ENCODE measurements around the gene FHL1.

Gene FHL1

DNA sequence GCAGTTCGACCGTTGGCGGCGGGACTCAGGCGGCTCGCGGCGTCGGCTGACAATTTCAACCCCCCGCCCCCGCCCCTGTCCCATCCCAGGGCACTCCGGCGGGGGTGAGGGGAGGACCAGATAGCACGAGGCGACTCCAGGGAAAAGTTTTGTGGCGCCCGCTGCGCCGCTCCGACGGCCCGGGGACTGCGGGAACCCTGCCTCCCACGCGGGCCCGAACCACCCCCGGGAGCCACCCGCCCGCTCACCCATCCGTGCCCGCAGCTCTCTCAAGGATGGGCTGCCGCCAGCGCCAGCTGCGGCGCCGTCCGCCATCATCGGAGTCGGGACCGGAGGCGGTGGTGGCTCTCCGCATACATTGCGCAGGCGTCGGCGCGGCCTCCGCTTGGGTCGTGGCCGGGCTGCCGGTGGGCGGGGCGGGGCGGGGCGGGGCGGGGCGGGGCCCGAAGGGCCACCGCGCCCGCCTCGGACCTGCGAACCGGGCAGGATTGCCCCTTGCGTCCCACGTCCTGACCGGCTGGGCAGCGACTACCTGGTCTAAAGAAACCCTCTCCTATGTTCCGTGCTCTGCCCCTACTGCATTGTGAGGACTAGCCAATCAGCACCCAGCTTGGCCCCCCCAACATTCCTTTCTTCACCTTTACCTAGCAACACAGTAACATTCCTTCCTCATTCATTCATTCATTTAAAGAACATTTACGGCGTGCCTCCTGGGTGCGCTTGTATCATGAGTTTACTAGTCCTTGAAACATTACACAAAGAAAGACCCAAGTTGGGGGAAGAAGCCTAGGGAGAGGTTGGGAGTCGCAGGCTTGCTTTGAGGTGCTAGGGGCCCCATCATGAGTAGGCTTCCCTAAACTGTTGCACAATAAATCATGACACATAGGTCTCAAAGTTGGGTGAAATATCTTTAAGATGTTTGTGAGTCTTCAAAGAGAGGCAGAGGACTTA, 104.0 kb downstream of the FHL1 start, which contains the start of gene MAP7D3:
TSS of gene MAP7D3 (minus strand) at position 360 of the 951 bp plus-strand sequence. CDS start at position 318, 42 bp downstream.
- DNase-seq (ENCODE audit: low read depth, low spot score) = no peak

DNA sequence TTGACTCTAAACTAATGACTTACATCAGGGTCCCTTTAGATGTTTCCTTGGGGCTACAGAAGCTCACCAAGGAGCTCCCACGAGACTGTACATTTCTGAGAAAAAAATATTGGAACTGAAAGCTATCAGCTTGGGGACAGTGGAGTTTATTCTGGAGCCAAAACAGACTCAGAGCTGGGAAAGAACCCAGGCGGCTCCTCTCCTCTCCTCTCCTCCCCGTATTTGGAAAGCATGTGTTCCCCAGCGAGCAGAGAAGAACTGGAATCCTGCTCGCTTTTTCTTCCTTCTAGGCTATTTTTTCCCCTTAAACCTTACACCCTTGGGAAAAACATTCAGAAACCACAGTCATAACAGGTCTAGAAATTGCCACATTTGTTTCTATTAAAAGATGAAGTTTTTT, 108.2 kb downstream of the FHL1 start:
- DNase-seq (ENCODE audit: low read depth, low spot score) = no peak

DNA sequence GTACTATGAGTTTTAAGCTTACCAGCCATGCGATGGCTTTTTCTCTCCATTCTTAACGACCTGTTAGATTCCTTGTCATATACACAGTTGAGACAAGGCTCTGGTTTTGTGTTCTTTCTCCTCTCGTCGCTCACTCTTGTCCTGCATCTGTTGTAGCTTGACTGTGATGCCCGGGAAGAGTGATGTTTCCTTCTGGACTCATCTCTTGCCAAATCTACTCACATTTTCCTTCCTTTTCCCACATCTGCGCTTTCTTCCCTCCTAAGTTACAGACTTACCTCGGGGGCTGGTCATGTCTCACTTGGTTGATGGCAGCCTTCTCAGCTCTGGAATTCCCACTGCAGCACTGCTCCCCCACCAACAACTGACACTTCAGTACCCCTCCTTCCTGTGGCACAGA, 108.7 kb downstream of the FHL1 start:
- no peak for DNase-seq (ENCODE audit: low read depth, low spot score)

DNA sequence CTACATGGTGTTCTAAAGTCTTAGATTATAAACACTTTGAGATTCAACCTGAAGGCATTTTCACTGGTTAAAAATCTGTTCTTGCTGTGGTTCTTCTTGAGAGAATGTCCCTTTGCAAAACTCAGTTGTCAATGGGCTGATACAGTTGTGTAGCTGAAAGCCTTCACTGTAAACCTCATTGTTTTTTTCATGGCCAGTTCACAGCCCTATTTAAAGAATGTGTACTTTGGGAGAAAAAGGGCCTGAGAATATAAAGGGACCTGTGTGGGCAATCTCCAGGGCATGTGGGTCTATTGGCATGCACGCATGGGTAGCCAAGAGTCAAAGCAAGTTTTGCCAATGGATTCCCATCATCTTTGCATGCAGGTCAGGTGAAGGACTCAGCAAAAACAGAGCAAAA, 111.6 kb downstream of the FHL1 start:
- DNase-seq (ENCODE audit: low read depth, low spot score) = no peak

DNA sequence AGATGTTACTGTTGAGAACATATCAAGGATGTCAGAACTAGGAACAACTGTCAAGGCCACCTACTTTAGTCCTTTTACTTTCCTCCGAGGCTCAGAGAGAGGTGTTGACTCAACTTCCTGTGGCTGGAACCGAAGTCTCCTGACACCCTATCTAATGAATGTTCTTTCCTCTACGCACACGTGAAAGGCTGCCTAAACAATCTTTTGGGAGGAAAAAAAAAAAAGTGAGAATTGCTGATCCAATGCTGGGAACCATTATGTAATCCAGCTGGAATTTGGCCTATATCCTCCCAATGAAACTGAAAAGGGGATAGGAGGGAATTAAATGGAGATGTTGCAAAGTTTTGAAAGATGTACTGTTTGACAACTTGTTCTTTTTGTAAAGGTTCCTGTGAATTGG, 112.2 kb downstream of the FHL1 start:
- no peak for DNase-seq (ENCODE audit: low read depth, low spot score)

DNA sequence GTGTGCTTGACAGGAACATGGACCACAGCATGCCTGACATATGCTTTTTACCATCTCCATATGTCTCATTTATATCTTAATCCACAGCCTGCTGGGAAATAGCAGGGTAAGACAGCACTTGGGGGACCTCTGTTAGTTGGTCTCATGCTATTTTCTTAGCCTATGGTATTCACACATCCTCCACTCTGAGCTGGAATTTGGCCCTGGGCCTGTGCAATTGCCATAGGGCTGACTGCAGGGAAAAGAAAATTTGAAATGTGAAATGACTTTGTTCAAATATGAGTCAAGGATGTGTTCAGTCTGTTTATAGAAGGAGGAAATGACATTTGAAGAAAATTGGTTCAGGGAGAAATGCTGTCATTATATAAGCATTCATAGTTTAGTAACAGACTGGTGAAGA, 113.4 kb downstream of the FHL1 start:
- DNase-seq (ENCODE audit: low read depth, low spot score) = no peak

All from activated naive CD8-positive, alpha-beta T cell treated with anti-CD3 and anti-CD28 coated beads, Interleukin-2, amount 50 U/mL, for 16 hours (primary cell).